Stomach (tissue), 4 donors: ENCODE data around the gene BPNT1.

ENCODE experiments used
- EP300 ChIP-seq: sonication (generic); formaldehyde crosslinking; IDR thresholded peaks from one replicate; pipeline ENCODE4 v1.6.1; 2017; ENCODE audit warnings: antibody characterized with exemption
- POLR2A ChIP-seq, 4 donors: fragments of 450-650 bp; IDR thresholded peaks; one replicate each; pipeline ENCODE4 v1.6.1; 2016; ENCODE audit warnings: antibody characterized with exemption in 4 of 4, control low read depth in 2 of 4, mild to moderate bottlenecking in 1 of 4, moderate library complexity in 1 of 4
- POLR2AphosphoS5 ChIP-seq, 3 donors: sonication (generic); formaldehyde crosslinking; IDR thresholded peaks; one replicate each; pipeline ENCODE4 v1.6.1; 2016; ENCODE audit warnings: antibody characterized with exemption in 3 of 3
- TF ChIP-seq, protein P1 (sequence below), 7 experiments: fragments of 450-650 bp in 4 of 7; fragments of 200-600 bp in 3 of 7; sonication (generic) in 3 of 7; IDR thresholded peaks; one replicate each; pipeline ENCODE4 v1.5.1; 2016 to 2019; ENCODE audit warnings: antibody characterized with exemption in 7 of 7, control low read depth in 2 of 7, mild to moderate bottlenecking in 1 of 7

DNA sequence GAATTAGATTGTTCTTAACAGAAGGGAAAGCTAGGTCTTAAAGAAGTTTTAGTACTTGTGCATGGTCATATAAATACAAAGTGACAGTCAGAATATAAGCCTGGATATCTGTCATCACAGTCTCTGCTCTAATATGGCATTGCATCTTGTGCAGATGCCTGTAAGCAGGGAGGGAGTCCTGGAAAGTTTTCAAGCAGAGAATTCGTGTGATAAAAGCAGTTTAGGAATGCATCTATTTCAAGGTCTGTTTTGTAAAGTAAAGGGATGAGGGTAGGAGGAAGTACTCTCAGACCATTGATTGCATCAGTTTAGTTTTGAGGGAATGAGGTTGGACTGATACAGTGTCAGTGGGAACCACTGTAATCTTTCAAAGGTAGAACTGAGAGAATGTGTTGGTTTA is 35.0 kb upstream of the BPNT1 start:
- TF ChIP-seq, protein P1, sequence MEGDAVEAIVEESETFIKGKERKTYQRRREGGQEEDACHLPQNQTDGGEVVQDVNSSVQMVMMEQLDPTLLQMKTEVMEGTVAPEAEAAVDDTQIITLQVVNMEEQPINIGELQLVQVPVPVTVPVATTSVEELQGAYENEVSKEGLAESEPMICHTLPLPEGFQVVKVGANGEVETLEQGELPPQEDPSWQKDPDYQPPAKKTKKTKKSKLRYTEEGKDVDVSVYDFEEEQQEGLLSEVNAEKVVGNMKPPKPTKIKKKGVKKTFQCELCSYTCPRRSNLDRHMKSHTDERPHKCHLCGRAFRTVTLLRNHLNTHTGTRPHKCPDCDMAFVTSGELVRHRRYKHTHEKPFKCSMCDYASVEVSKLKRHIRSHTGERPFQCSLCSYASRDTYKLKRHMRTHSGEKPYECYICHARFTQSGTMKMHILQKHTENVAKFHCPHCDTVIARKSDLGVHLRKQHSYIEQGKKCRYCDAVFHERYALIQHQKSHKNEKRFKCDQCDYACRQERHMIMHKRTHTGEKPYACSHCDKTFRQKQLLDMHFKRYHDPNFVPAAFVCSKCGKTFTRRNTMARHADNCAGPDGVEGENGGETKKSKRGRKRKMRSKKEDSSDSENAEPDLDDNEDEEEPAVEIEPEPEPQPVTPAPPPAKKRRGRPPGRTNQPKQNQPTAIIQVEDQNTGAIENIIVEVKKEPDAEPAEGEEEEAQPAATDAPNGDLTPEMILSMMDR (IDR thresholded peaks at IDR 0.05), result no peak
- TF ChIP-seq POLR2AphosphoS5 (IDR thresholded peaks at IDR 0.05) (no peak), POLR2A (IDR thresholded peaks at IDR 0.05) (no peak), EP300 (no peak)
